Measurements from ENCODE around the gene C19orf18.

The C19orf18 gene

GRCh38 chr19:57947419-57948134 is 26.8 kb downstream of the C19orf18 start, which contains the start of gene ZNF256:
TSS of gene ZNF256 (minus strand) at chr19:57947706. CDS start at chr19:57947474, 232 bp downstream.
- peak; percentile 81 for TF ChIP-seq CTCF (IDR thresholded peaks at IDR 0.05)
- TF ChIP-seq ZFX (IDR thresholded peaks at IDR 0.05; ENCODE audit: borderline replicate concordance): no peak
- H3K27ac ChIP-seq: peak within 1 kb of the TSS; percentile 74

GRCh38 chr19:57947088-57947418 is 27.3 kb downstream of the C19orf18 start:
- H3K27ac ChIP-seq: peak overlapping the region; percentile 74
- no peak for TF ChIP-seq CTCF (IDR thresholded peaks at IDR 0.05)
- no peak for TF ChIP-seq ZFX (IDR thresholded peaks at IDR 0.05; ENCODE audit: borderline replicate concordance)

GRCh38 chr19:57946316-57946715 is 28.0 kb downstream of the C19orf18 start:
- H3K27ac ChIP-seq: no peak overlapping the region; the same call in 1 of the 2 replicates
- TF ChIP-seq ZFX (IDR thresholded peaks at IDR 0.05; ENCODE audit: borderline replicate concordance) (no peak), CTCF (IDR thresholded peaks at IDR 0.05) (no peak)

- TF ChIP-seq ZFX (IDR thresholded peaks at IDR 0.05; ENCODE audit: borderline replicate concordance): no peak
- no peak for TF ChIP-seq CTCF (IDR thresholded peaks at IDR 0.05)
- H3K27ac ChIP-seq: no peak overlapping the region
These were observed 32.7 kb downstream of the C19orf18 start for GRCh38 chr19:57941593-57941992.

- TF ChIP-seq CTCF (IDR thresholded peaks at IDR 0.05) (no peak), ZFX (IDR thresholded peaks at IDR 0.05; ENCODE audit: borderline replicate concordance) (no peak)
- no peak overlapping the region for H3K27ac ChIP-seq
These were observed 38.6 kb downstream of the C19orf18 start for GRCh38 chr19:57935731-57936130.

- no peak for TF ChIP-seq CTCF (IDR thresholded peaks at IDR 0.05)
- peak within 1 kb of the TSS; percentile 66 for H3K27ac ChIP-seq
These were observed 39.3 kb downstream of the C19orf18 start, which contains the start of gene ZNF418 for GRCh38 chr19:57934820-57935665. TSS of gene ZNF418 (minus strand) at chr19:57935402. CDS start at chr19:57933822, 1,580 bp downstream.

- no peak overlapping the region for H3K27ac ChIP-seq
- TF ChIP-seq CTCF (IDR thresholded peaks at IDR 0.05): no peak
- TF ChIP-seq ZFX (IDR thresholded peaks at IDR 0.05; ENCODE audit: borderline replicate concordance): no peak
These were observed 46.7 kb downstream of the C19orf18 start for GRCh38 chr19:57927587-57927986.
